ENCODE results near the gene EPS8L2.

DNA sequence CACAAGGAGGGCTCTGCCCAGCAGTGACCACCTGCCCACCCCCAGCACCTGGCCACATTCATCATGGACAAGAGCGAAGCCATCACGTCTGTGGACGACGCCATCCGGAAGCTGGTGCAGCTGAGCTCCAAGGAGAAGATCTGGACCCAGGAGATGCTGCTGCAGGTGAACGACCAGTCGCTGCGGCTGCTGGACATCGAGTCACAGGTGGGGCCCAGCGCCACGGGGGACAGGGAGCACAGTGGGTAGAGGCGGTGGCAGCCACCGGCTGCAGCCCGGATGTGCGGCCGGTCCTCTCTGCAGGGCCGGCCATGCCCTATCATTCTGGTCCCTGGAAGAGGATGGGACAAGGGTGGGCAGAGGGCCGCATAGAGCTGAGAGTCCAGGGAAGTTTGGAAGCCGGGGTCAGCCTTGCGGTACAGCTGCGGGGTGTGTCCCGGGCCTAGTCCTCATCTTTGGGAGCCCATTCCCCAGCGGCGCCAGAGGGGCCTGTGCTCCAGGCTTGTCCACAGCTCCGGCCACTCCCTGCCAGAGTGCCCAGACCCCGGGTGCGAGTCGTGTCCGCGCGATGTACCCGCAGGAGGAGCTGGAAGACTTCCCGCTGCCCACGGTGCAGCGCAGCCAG lies 14.1 kb downstream of the EPS8L2 start:
- TF ChIP-seq, protein P1, sequence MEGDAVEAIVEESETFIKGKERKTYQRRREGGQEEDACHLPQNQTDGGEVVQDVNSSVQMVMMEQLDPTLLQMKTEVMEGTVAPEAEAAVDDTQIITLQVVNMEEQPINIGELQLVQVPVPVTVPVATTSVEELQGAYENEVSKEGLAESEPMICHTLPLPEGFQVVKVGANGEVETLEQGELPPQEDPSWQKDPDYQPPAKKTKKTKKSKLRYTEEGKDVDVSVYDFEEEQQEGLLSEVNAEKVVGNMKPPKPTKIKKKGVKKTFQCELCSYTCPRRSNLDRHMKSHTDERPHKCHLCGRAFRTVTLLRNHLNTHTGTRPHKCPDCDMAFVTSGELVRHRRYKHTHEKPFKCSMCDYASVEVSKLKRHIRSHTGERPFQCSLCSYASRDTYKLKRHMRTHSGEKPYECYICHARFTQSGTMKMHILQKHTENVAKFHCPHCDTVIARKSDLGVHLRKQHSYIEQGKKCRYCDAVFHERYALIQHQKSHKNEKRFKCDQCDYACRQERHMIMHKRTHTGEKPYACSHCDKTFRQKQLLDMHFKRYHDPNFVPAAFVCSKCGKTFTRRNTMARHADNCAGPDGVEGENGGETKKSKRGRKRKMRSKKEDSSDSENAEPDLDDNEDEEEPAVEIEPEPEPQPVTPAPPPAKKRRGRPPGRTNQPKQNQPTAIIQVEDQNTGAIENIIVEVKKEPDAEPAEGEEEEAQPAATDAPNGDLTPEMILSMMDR (IDR thresholded peaks at IDR 0.05 in 2 of 3, conservative IDR thresholded peaks at IDR 0.05 in 1 of 3; ENCODE audit: insufficient read depth in 2 of 3, low read depth in 1 of 3, low read length in 3 of 3) = no peak
- no peak for TF ChIP-seq CHD4 (IDR thresholded peaks at IDR 0.05; ENCODE audit: insufficient read depth, insufficient replicate concordance, low read depth, low read length, poor library complexity, severe bottlenecking)
- TF ChIP-seq MED1 (CRISPR knock-in tag; IDR thresholded peaks at IDR 0.05; ENCODE audit: borderline replicate concordance) = no peak
- TF ChIP-seq TCF7L2 (IDR thresholded peaks at IDR 0.05; ENCODE audit: low read depth, low read length) = no peak
- TF ChIP-seq ZBTB11 (CRISPR knock-in tag; IDR thresholded peaks at IDR 0.05) = no peak
- TF ChIP-seq GTF2E2 (tag; IDR thresholded peaks at IDR 0.05) = no peak
- TF ChIP-seq CBFB (CRISPR knock-in tag; IDR thresholded peaks at IDR 0.05) = no peak
- TF ChIP-seq HDAC6 (IDR thresholded peaks at IDR 0.05; ENCODE audit: low read depth, low read length) = no peak
- TF ChIP-seq SUPT5H (IDR thresholded peaks at IDR 0.05) = no peak
- no peak for TF ChIP-seq ZNF507 (tag; conservative IDR thresholded peaks at IDR 0.05)
- no peak for TF ChIP-seq MAX (CRISPR knock-in tag; IDR thresholded peaks at IDR 0.05)
